Endothelial cell of umbilical vein (primary cell): Measurements from ENCODE around the gene ACSL6.

Experiments
- EZH2 ChIP-seq: IDR thresholded peaks from 2 replicates; pipeline ENCODE4 v1.6.1; 2012; ENCODE audit warnings: borderline replicate concordance, low read depth, mild to moderate bottlenecking, moderate library complexity, low read length, inconsistent platforms; ENCODE audit not compliant: severe bottlenecking
- JUN ChIP-seq: IDR thresholded peaks from 2 replicates; pipeline ENCODE4 v1.6.1; 2011; ENCODE audit warnings: borderline replicate concordance, low read depth; ENCODE audit not compliant: insufficient read length, insufficient read depth
- POLR2A ChIP-seq: IDR thresholded peaks from 2 replicates; pipeline ENCODE4 v1.6.1; 2012; ENCODE audit warnings: low read depth, mild to moderate bottlenecking, control low read depth, low read length
- POLR2AphosphoS5 ChIP-seq: IDR thresholded peaks from 2 replicates; pipeline ENCODE4 v1.6.1; 2012; ENCODE audit warnings: low read depth, mild to moderate bottlenecking, control low read depth, low read length, moderate library complexity; ENCODE audit not compliant: insufficient read depth
- TF ChIP-seq, protein P1 (sequence below), 2 donors: IDR thresholded peaks; 1 replicate in 1 of 2; 2 replicates in 1 of 2; pipeline ENCODE4 v1.5.1; 2011; ENCODE audit warnings: low read length in 2 of 2, mild to moderate bottlenecking in 2 of 2, moderate library complexity in 2 of 2, control low read depth in 1 of 2, inconsistent platforms in 1 of 2, low read depth in 1 of 2; ENCODE audit not compliant: insufficient read depth in 1 of 2; ENCODE audit errors: extremely low read depth in 1 of 2

DNA sequence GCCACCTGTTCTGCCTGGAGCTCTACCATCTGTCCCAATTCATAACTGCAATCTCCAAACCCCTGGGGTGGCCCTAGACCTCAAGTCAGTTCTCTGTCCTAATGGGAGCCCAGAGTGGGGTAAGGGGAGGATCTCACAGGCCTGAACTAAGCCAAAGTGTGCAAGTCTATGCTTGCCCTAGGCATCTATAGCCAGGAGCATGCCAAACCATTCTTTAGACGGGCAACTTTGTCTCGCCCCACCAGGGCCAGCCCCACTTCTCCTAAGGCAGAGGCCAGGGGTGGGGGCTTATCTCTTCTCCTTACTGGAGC is 3.3 kb downstream of the ACSL6 start:
- TF ChIP-seq, protein P1, sequence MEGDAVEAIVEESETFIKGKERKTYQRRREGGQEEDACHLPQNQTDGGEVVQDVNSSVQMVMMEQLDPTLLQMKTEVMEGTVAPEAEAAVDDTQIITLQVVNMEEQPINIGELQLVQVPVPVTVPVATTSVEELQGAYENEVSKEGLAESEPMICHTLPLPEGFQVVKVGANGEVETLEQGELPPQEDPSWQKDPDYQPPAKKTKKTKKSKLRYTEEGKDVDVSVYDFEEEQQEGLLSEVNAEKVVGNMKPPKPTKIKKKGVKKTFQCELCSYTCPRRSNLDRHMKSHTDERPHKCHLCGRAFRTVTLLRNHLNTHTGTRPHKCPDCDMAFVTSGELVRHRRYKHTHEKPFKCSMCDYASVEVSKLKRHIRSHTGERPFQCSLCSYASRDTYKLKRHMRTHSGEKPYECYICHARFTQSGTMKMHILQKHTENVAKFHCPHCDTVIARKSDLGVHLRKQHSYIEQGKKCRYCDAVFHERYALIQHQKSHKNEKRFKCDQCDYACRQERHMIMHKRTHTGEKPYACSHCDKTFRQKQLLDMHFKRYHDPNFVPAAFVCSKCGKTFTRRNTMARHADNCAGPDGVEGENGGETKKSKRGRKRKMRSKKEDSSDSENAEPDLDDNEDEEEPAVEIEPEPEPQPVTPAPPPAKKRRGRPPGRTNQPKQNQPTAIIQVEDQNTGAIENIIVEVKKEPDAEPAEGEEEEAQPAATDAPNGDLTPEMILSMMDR (IDR thresholded peaks at IDR 0.05; ENCODE audit: extremely low read depth in 1 of 2, insufficient read depth in 1 of 2, low read depth in 1 of 2, low read length in 2 of 2) = no peak
- no peak for TF ChIP-seq JUN
- TF ChIP-seq POLR2AphosphoS5 = no peak
- TF ChIP-seq POLR2A = no peak
- no peak for TF ChIP-seq EZH2
